GM23338 (cell line): ENCODE data around the gene GRIK1. TPM values are rescaled to one million over a fixed set of nuclear protein-coding genes. Genes with fewer than 3 reads are reported as not detected.

ENCODE experiments used
- ATAC-seq: fragments of 200-7000 bp; cut with Tn5 transposase; 3 replicates; pipeline ENCODE4 v1.9.1; 2020
- DNase-seq: peaks from one replicate; pipeline ENCODE4 v3.0.0-alpha.2; 2015; ENCODE audit warnings: low spot score
- H2AFZ ChIP-seq: fragments of 200-600 bp; sonication (generic); 2 replicates; pipeline ENCODE4 v1.8.0; 2016; ENCODE audit warnings: antibody characterized with exemption, mild to moderate bottlenecking, moderate library complexity
- H3F3A ChIP-seq: fragments of 200-600 bp; sonication (generic); replicated peaks from 2 replicates; pipeline ENCODE4 v1.8.0; 2017; ENCODE audit warnings: antibody characterized with exemption, mixed run types, low read depth
- H3K27ac ChIP-seq: fragments of 200-600 bp; sonication (generic); 2 replicates; pipeline ENCODE4 v1.6.1; 2016; ENCODE audit warnings: low read depth
- H3K27me3 ChIP-seq: fragments of 200-600 bp; sonication (generic); 2 replicates; pipeline ENCODE4 v1.8.0; 2016; ENCODE audit warnings: mild to moderate bottlenecking, mixed run types, moderate library complexity; ENCODE audit not compliant: insufficient read depth
- H3K36me3 ChIP-seq: fragments of 200-600 bp; sonication (generic); 2 replicates; pipeline ENCODE4 v1.8.0; 2016; ENCODE audit warnings: mild to moderate bottlenecking; ENCODE audit not compliant: insufficient read depth
- H3K4me1 ChIP-seq: fragments of 200-600 bp; sonication (generic); 2 replicates; pipeline ENCODE4 v1.8.0; 2016; ENCODE audit warnings: mild to moderate bottlenecking, moderate library complexity; ENCODE audit not compliant: insufficient read depth
- H3K4me2 ChIP-seq: fragments of 200-600 bp; sonication (generic); 2 replicates; pipeline ENCODE4 v1.7.1; 2017; ENCODE audit warnings: mixed run types
- H3K4me3 ChIP-seq: fragments of 200-600 bp; sonication (generic); 2 replicates; pipeline ENCODE4 v1.6.1; 2016; ENCODE audit warnings: mixed run types
- H3K79me2 ChIP-seq: fragments of 200-600 bp; sonication (generic); replicated peaks from 2 replicates; pipeline ENCODE4 v1.8.0; 2017; ENCODE audit warnings: mild to moderate bottlenecking; ENCODE audit not compliant: insufficient read depth
- H3K9me2 ChIP-seq: fragments of 200-600 bp; sonication (generic); 2 replicates; pipeline ENCODE4 v1.8.0; 2017; ENCODE audit not compliant: insufficient read depth
- H4K20me1 ChIP-seq: fragments of 200-600 bp; sonication (generic); replicated peaks from 2 replicates; pipeline ENCODE4 v1.8.0; 2017; ENCODE audit warnings: mild to moderate bottlenecking; ENCODE audit not compliant: insufficient read depth
- H3K27ac Mint-ChIP-seq: 2 replicates; pipeline ENCODE4 v1.8.0; 2020; ENCODE audit warnings: inconsistent platforms, mild to moderate bottlenecking, moderate library complexity, mixed read lengths
- H3K27me3 Mint-ChIP-seq: 3 replicates; pipeline ENCODE4 v1.8.0; 2022; ENCODE audit warnings: low read depth, mild to moderate bottlenecking, moderate library complexity, mixed read lengths, inconsistent platforms; ENCODE audit not compliant: insufficient read depth, poor library complexity
- H3K36me3 Mint-ChIP-seq: 3 replicates; pipeline ENCODE4 v1.8.0; 2021; ENCODE audit warnings: low read depth, mild to moderate bottlenecking, inconsistent platforms, moderate library complexity, mixed read lengths
- H3K4me1 Mint-ChIP-seq: 3 replicates; pipeline ENCODE4 v1.8.0; 2020; ENCODE audit warnings: mild to moderate bottlenecking, inconsistent platforms, mixed read lengths
- H3K4me3 Mint-ChIP-seq: 3 replicates; pipeline ENCODE4 v1.8.0; 2021; ENCODE audit warnings: moderate library complexity, mild to moderate bottlenecking, inconsistent platforms, mixed read lengths
- H3K9me3 Mint-ChIP-seq: 3 replicates; pipeline ENCODE4 v1.8.0; 2020; ENCODE audit warnings: moderate library complexity, mild to moderate bottlenecking, inconsistent platforms, mixed read lengths
- CREB1 ChIP-seq: fragments of 250-450 bp; sonication (Bioruptor Pico); IDR thresholded peaks from 2 replicates; pipeline ENCODE4 v1.5.0; 2020; ENCODE audit warnings: low read depth, mild to moderate bottlenecking, moderate library complexity
- CTCF ChIP-seq, 2 experiments: fragments of 200-600 bp in 1 of 2; sonication (generic) in 1 of 2; conservative IDR thresholded peaks; 2 replicates each; pipeline versions ENCODE4 v1.5.1 to v1.6.1; 2016 to 2017; ENCODE audit warnings: antibody characterized with exemption in 2 of 2, low read depth in 2 of 2, mild to moderate bottlenecking in 2 of 2, moderate library complexity in 1 of 2
- ETS1 ChIP-seq: IDR thresholded peaks from 2 replicates; pipeline ENCODE4 v1.6.1; 2016; ENCODE audit warnings: antibody characterized with exemption
- JUNB ChIP-seq: IDR thresholded peaks from one replicate; pipeline ENCODE4 v1.6.1; 2016; ENCODE audit warnings: antibody characterized with exemption; ENCODE audit not compliant: unreplicated experiment
- NANOG ChIP-seq: IDR thresholded peaks from 2 replicates; pipeline ENCODE4 v1.6.1; 2016; ENCODE audit warnings: antibody characterized with exemption, borderline replicate concordance
- STAT1 ChIP-seq: IDR thresholded peaks from one replicate; pipeline ENCODE4 v1.6.1; 2016; ENCODE audit warnings: antibody characterized with exemption; ENCODE audit not compliant: unreplicated experiment
- ZNF114 ChIP-seq: fragments of 250-450 bp; sonication (Bioruptor Pico); IDR thresholded peaks from 2 replicates; pipeline ENCODE4 v1.5.0; 2020; ENCODE audit warnings: mild to moderate bottlenecking, moderate library complexity
- ZNF462 ChIP-seq: fragments of 250-450 bp; sonication (Bioruptor Pico); IDR thresholded peaks from 2 replicates; pipeline ENCODE4 v1.5.0; 2020; ENCODE audit warnings: mild to moderate bottlenecking, moderate library complexity
- polyA plus RNA-seq: library from polyadenylated mRNA; unstranded; fragments of >200 nt; fragmentation: Nextera tagmentation; extraction: Ambion mirVana; gene quantifications from 2 replicates; pipeline ENCODE4 v1.2.1, GENCODE V29; 2016
- total RNA-seq: library from RNA; depleted of rRNA; stranded (reverse); fragments of >200 nt; shearing (Covaris generic); gene quantifications from 2 replicates; pipeline ENCODE4 v1.2.3, GENCODE V29; 2014

Gene GRIK1
- total and polyA plus RNA-seq, 2 experiments from 2014 or later = 0.18 to 0.42 TPM

GRCh38 chr21:29509121-29509520 lies 430.7 kb downstream of the GRIK1 start (continued):
- no peak for TF ChIP-seq ZNF462 (CRISPR knock-in tag)
- no peak for TF ChIP-seq ZNF114
- TF ChIP-seq CREB1 = no peak
- TF ChIP-seq NANOG = no peak
- TF ChIP-seq STAT1 = no peak
- TF ChIP-seq CTCF (conservative IDR thresholded peaks at IDR 0.05; ENCODE audit: low read depth in 2 of 2) = no peak

- Histone ChIP-seq H3K4me3 (no peak overlapping the region), H3K36me3 (no peaks in the 10 kb centered on the region), H3K79me2 (no peaks in the 10 kb centered on the region), H3K4me1 (no peaks in the 10 kb centered on the region), H2AFZ (no peak overlapping the region), H3K4me2 (no peak overlapping the region), H3F3A (no peaks in the 10 kb centered on the region), H3K9me2 (peaks cover 10% of the 10 kb centered on the region), H4K20me1 (no peaks in the 10 kb centered on the region), H3K27me3 (no peaks in the 10 kb centered on the region), H3K27ac (no peak overlapping the region)
- H3K36me3 Mint-ChIP-seq = peaks cover 3% of the 10 kb centered on the region; the same call in 2 of the 3 replicates
- H3K27me3 Mint-ChIP-seq = no peaks in the 10 kb centered on the region
- DNase-seq (no peak), ATAC-seq (no peak)
- peaks cover 3% of the 10 kb centered on the region; the same call in 2 of the 3 replicates for H3K9me3 Mint-ChIP-seq
- no peak overlapping the region for H3K27ac Mint-ChIP-seq
- H3K4me3 Mint-ChIP-seq = no peak overlapping the region
- H3K4me1 Mint-ChIP-seq = no peaks in the 10 kb centered on the region
- TF ChIP-seq ZNF114 (no peak), NANOG (no peak), CREB1 (no peak), JUNB (no peak), CTCF (conservative IDR thresholded peaks at IDR 0.05; ENCODE audit: low read depth in 2 of 2) (no peak), ETS1 (no peak)
Observed at GRCh38 chr21:29508301-29508700, 431.5 kb downstream of the GRIK1 start.
